Lung (tissue), 12 donors: Measurements from ENCODE around the gene PAK4. TPM values are rescaled to one million over a fixed set of nuclear protein-coding genes. Genes with fewer than 3 reads are reported as not detected.

Experiments
- ATAC-seq: fragments of 200-7000 bp; cut with Tn5 transposase; one replicate; pipeline ENCODE4 v1.9.1; 2020; ENCODE audit warnings: moderate number of reproducible peaks; ENCODE audit not compliant: insufficient read depth, low FRiP score
- DNase-seq, 3 donors: peaks; one replicate each; pipeline ENCODE4 v3.0.0-alpha.2; 2013 to 2017
- H3K27ac ChIP-seq, 2 donors: one replicate each; pipeline ENCODE4 v1.5.1; 2013; ENCODE audit warnings: mild to moderate bottlenecking in 2 of 2, moderate library complexity in 2 of 2, control low read depth in 1 of 2, inconsistent platforms in 1 of 2, low read depth in 1 of 2, low read length in 1 of 2
- H3K27me3 ChIP-seq, 3 donors: one replicate each; pipeline ENCODE4 v1.5.1; 2013; ENCODE audit warnings: low read length in 2 of 3; ENCODE audit not compliant: control insufficient read depth in 3 of 3, insufficient read depth in 3 of 3
- H3K36me3 ChIP-seq, 4 donors: one replicate each; pipeline ENCODE4 v1.5.1; 2013; ENCODE audit warnings: low read length in 4 of 4, mild to moderate bottlenecking in 1 of 4, moderate library complexity in 1 of 4; ENCODE audit not compliant: control insufficient read depth in 4 of 4, insufficient read depth in 4 of 4
- H3K4me1 ChIP-seq, 5 donors: one replicate each; pipeline ENCODE4 v1.5.1; 2013; ENCODE audit warnings: low read length in 5 of 5, mild to moderate bottlenecking in 2 of 5, moderate library complexity in 1 of 5; ENCODE audit not compliant: control insufficient read depth in 5 of 5, insufficient read depth in 5 of 5
- H3K4me3 ChIP-seq: one replicate; pipeline ENCODE4 v1.5.1; 2013; ENCODE audit warnings: mild to moderate bottlenecking, control low read depth, moderate library complexity
- H3K9ac ChIP-seq, 2 donors: one replicate each; pipeline ENCODE4 v1.5.1; 2013; ENCODE audit warnings: low read length in 2 of 2, control low read depth in 1 of 2; ENCODE audit not compliant: insufficient read depth in 1 of 2
- H3K9me3 ChIP-seq, 4 donors: one replicate each; pipeline ENCODE4 v1.5.1; 2013; ENCODE audit warnings: low read length in 3 of 4, mild to moderate bottlenecking in 1 of 4, moderate library complexity in 1 of 4; ENCODE audit not compliant: control insufficient read depth in 4 of 4, insufficient read depth in 3 of 4
- WGBS, 2 donors: extraction: QIAGEN DNeasy Blood & Tissue Kit; methylation state at CpG; one replicate each; pipeline ENCODE4 v1.1.7; 2013; 5-methylcytosine and 5-hydroxymethylcytosine counted together
- polyA plus RNA-seq, 2 donors: library from polyadenylated mRNA; stranded (reverse); fragments of 200-250 nt; gene quantifications; one replicate each; pipeline ENCODE4 v1.2.1, GENCODE V29; 2013
- total RNA-seq, 2 donors: library from RNA; depleted of rRNA in 1 of 2; stranded (reverse); fragments of >200 nt in 1 of 2; gene quantifications; one replicate each; pipeline ENCODE4 v1.2.1, GENCODE V29; 2014 to 2021
- TF ChIP-seq, protein P1 (sequence below): IDR thresholded peaks from 2 replicates; pipeline ENCODE4 v1.5.1; 2012; ENCODE audit warnings: mild to moderate bottlenecking; ENCODE audit errors: control extremely low read depth, extremely low read depth
- donor health status: control.
- donor health status: control.
- donor health status: Bipolar disorder and iron deficiency.
- donor health status: healthy.
- donor health status: DM: yes; HTN: yes; CAD: no.

The PAK4 gene
- total and polyA plus RNA-seq, 4 donors, result 23.2 to 60.8 (median 36.7) TPM

DNA sequence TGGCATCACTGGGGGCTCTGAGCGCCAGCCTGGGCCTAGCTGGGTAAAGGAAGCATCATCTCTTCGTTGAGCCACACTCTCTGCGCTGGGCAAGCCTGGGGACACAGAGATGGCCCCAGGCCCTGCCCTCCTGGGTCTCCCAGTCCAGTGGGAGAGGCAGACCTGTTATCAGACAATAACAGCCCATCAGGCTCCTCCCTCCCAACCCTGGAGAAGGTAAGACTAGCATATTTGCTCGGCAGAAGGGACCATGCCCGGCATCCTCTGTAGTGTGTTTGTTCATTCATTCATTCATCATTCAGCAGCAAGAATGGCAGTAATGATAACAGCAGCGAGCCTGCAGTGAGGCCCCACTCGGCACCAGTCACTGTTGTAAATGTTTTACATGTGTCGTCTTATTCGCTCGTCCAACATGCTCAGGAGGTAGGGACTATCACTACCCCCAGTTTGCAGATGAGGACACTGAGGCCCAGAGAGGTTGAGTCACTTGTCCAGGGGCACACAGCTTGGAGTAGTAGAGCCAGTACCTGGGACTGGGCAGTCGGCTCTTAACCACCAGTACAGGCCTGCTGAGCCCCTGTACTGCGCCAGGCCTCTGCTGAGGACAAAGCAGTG is 33.2 kb downstream of the PAK4 start:
- Histone ChIP-seq H3K4me3 (no peak overlapping the region), H3K4me1 (peaks cover 0 to 57% (median 41%) of the 10 kb centered on the region in 5 donors), H3K36me3 (no peaks in the 10 kb centered on the region), H3K27me3 (no peaks in the 10 kb centered on the region), H3K27ac (no peak overlapping the region), H3K9ac (no peak overlapping the region), H3K9me3 (no peaks in the 10 kb centered on the region)
- DNase-seq (no peak), ATAC-seq (no peak)
- WGBS, 2 donors, result 80 to 87% methylated on average over 12 of the region's 12 CpGs
- TF ChIP-seq, protein P1, sequence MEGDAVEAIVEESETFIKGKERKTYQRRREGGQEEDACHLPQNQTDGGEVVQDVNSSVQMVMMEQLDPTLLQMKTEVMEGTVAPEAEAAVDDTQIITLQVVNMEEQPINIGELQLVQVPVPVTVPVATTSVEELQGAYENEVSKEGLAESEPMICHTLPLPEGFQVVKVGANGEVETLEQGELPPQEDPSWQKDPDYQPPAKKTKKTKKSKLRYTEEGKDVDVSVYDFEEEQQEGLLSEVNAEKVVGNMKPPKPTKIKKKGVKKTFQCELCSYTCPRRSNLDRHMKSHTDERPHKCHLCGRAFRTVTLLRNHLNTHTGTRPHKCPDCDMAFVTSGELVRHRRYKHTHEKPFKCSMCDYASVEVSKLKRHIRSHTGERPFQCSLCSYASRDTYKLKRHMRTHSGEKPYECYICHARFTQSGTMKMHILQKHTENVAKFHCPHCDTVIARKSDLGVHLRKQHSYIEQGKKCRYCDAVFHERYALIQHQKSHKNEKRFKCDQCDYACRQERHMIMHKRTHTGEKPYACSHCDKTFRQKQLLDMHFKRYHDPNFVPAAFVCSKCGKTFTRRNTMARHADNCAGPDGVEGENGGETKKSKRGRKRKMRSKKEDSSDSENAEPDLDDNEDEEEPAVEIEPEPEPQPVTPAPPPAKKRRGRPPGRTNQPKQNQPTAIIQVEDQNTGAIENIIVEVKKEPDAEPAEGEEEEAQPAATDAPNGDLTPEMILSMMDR, result no peak

DNA sequence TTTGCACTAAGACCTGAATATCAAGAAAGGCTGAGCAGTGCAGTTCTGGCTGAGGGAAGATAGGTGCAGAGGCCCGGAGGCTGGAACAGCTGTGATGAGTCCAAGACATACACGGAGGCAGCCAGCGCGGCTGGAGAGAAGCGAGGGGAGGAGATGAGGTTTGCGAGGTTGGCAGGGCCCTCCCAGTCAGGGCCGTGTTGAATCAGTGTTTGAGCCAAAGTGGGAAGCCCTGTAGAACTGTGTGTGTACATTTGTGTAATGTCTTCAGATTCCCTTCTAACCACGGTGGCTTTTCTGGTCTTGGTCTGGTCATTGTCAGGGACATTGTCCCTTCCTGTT is 34.9 kb downstream of the PAK4 start:
- ATAC-seq, result no peak
- Histone ChIP-seq H3K9ac (no peak overlapping the region), H3K36me3 (no peaks in the 10 kb centered on the region), H3K4me1 (peaks cover 0 to 47% (median 28%) of the 10 kb centered on the region in 5 donors), H3K9me3 (no peaks in the 10 kb centered on the region), H3K27me3 (no peaks in the 10 kb centered on the region), H3K27ac (peak overlapping the region in 1 of 2 donors; percentile 66), H3K4me3 (no peak overlapping the region)
- peak; percentile 55 to 75 (median 56) for DNase-seq
- TF ChIP-seq, protein P1, result no peak
- 31 to 47% methylated on average over 8 of the region's 8 CpGs for WGBS, 2 donors

DNA sequence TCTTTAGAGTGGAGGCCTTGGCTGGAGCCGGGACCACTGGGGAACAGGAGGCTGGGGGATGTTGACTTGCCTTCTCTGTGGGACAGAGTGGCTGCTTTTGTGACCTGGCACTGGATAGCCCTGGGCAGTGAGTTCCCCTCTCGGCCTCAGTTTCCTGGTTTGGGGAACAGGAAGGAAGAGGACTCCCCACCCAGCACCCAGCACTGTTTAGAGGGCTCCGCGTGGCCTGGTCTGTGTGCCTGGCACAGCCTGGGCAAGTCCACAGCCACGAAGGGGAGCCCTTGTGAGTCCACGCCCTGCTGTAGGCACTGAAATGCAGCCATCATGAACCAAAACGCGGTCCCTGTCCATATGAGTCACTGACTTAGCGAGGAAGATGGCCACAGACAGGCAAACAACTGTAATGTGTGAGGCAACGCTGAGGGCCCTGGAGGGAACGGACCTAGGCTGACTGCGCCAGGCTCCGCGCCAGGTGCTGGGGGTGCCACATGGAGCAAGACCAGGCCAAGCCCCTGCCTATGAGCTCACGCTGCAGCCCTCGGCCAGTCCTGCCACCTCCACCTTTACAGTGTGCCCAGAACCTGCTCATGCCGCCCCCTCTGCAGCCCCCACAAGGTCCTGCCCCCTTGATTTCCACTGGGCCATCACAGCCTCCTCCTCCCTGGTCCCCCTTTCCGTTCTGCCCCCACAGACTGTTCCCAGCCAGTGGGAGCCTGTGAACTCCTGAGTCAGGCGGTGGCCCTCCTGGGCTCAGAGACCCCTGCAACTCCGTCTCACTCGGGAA is 35.5 kb downstream of the PAK4 start:
- H3K4me1 ChIP-seq, result peaks cover 0 to 49% (median 28%) of the 10 kb centered on the region in 5 donors

More for the DNA sequence above, 35.5 kb downstream of the PAK4 start:
- Histone ChIP-seq H3K9me3 (no peaks in the 10 kb centered on the region), H3K27me3 (no peaks in the 10 kb centered on the region), H3K36me3 (no peaks in the 10 kb centered on the region), H3K27ac (peak overlapping the region in 1 of 2 donors; percentile 66), H3K4me3 (no peak overlapping the region), H3K9ac (no peak overlapping the region)
- WGBS, 2 donors, result 63 to 68% methylated on average over 20 to 21 of the region's 21 CpGs
- DNase-seq, result no peak
- ATAC-seq, result no peak
- TF ChIP-seq, protein P1, result no peak
